Measurements from ENCODE around the gene DGUOK.

- no peak for TF ChIP-seq EZH2 (IDR thresholded peaks at IDR 0.05; ENCODE audit: borderline replicate concordance, low read length)
- TF ChIP-seq, protein P1, sequence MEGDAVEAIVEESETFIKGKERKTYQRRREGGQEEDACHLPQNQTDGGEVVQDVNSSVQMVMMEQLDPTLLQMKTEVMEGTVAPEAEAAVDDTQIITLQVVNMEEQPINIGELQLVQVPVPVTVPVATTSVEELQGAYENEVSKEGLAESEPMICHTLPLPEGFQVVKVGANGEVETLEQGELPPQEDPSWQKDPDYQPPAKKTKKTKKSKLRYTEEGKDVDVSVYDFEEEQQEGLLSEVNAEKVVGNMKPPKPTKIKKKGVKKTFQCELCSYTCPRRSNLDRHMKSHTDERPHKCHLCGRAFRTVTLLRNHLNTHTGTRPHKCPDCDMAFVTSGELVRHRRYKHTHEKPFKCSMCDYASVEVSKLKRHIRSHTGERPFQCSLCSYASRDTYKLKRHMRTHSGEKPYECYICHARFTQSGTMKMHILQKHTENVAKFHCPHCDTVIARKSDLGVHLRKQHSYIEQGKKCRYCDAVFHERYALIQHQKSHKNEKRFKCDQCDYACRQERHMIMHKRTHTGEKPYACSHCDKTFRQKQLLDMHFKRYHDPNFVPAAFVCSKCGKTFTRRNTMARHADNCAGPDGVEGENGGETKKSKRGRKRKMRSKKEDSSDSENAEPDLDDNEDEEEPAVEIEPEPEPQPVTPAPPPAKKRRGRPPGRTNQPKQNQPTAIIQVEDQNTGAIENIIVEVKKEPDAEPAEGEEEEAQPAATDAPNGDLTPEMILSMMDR (IDR thresholded peaks at IDR 0.05; ENCODE audit: low read length): no peak
Measured at GRCh38 chr2:73939419-73939818, 12.7 kb downstream of the DGUOK start.

Measured in OCI-LY1 (cell line).